CD8-positive, alpha-beta memory T cell (primary cell): ENCODE measurements around the gene ICOS. TPM values are rescaled to one million over a fixed set of nuclear protein-coding genes. Genes with fewer than 3 reads are reported as not detected.

Source experiments
- CTCF ChIA-PET: fragments of 350-600 bp; sonication (Branson Sonifier 250); formaldehyde crosslinking; loops from one replicate; lab custom pipeline; 2021; ENCODE audit warnings: antibody characterized with exemption; lab: Charles Lee
- POLR2A ChIA-PET: fragments of 350-600 bp; sonication (Branson Sonifier 250); formaldehyde crosslinking; loops from one replicate; lab custom pipeline; 2021; ENCODE audit warnings: antibody characterized with exemption; lab: Charles Lee
- DNase-seq, 5 donors: peaks; one replicate each; pipeline versions ENCODE4 v3.0.0 to v3.0.0-alpha.2; 2020 to 2022; ENCODE audit warnings: mixed read lengths in 1 of 5
- H3K27ac ChIP-seq: one replicate; pipeline ENCODE4 v1.7.0; 2013; ENCODE audit warnings: low read depth, mild to moderate bottlenecking, low read length, moderate library complexity
- H3K27me3 ChIP-seq: 2 replicates; pipeline ENCODE4 v1.7.0; 2013; ENCODE audit warnings: low read length, mild to moderate bottlenecking; ENCODE audit not compliant: insufficient read depth, poor library complexity, severe bottlenecking
- H3K36me3 ChIP-seq: 2 replicates; pipeline ENCODE4 v1.7.0; 2013; ENCODE audit warnings: mild to moderate bottlenecking, low read length, moderate library complexity; ENCODE audit not compliant: insufficient read depth
- H3K4me1 ChIP-seq: 2 replicates; pipeline ENCODE4 v1.7.0; 2013; ENCODE audit warnings: mild to moderate bottlenecking, low read length, moderate library complexity; ENCODE audit not compliant: insufficient read depth
- H3K4me3 ChIP-seq: 2 replicates; pipeline ENCODE4 v1.7.0; 2013; ENCODE audit warnings: mild to moderate bottlenecking, low read length
- H3K9me3 ChIP-seq: 2 replicates; pipeline ENCODE4 v1.7.0; 2013; ENCODE audit warnings: mild to moderate bottlenecking, low read length
- H3K27ac Mint-ChIP-seq, 8 donors: one replicate each; pipeline ENCODE4 v1.8.0; 2020 to 2021; ENCODE audit warnings: mixed read lengths in 8 of 8, mild to moderate bottlenecking in 6 of 8, inconsistent platforms in 3 of 8, moderate library complexity in 3 of 8
- H3K27me3 Mint-ChIP-seq, 2 donors: one replicate each; pipeline ENCODE4 v1.8.0; 2020 to 2021; ENCODE audit warnings: mixed read lengths in 2 of 2, mild to moderate bottlenecking in 1 of 2, moderate library complexity in 1 of 2
- H3K36me3 Mint-ChIP-seq, 3 donors: one replicate each; pipeline ENCODE4 v1.8.0; 2020 to 2021; ENCODE audit warnings: mixed read lengths in 3 of 3, inconsistent platforms in 1 of 3, mild to moderate bottlenecking in 1 of 3
- H3K4me1 Mint-ChIP-seq, 3 donors: one replicate each; pipeline ENCODE4 v1.8.0; 2020 to 2021; ENCODE audit warnings: mixed read lengths in 3 of 3, inconsistent platforms in 1 of 3, mild to moderate bottlenecking in 1 of 3
- H3K4me3 Mint-ChIP-seq, 7 donors: one replicate each; pipeline ENCODE4 v1.8.0; 2020 to 2021; ENCODE audit warnings: mixed read lengths in 7 of 7, mild to moderate bottlenecking in 6 of 7, moderate library complexity in 4 of 7, inconsistent platforms in 2 of 7
- H3K9me3 Mint-ChIP-seq, 5 donors: one replicate each; pipeline ENCODE4 v1.8.0; 2020 to 2022; ENCODE audit warnings: mixed read lengths in 5 of 5, mild to moderate bottlenecking in 3 of 5, moderate library complexity in 2 of 5, inconsistent platforms in 1 of 5
- polyA plus RNA-seq: library from polyadenylated mRNA; unstranded; fragments of 300-500 nt; fragmentation: Illumina TruSeq; gene quantifications from one replicate; pipeline ENCODE4 v1.2.3, GENCODE V29; 2021
- total RNA-seq, 2 experiments: library from RNA; stranded (reverse); gene quantifications; one replicate each; pipeline ENCODE4 v1.2.3, GENCODE V29; 2021

ICOS gene
- total and polyA plus RNA-seq, 3 experiments from 2014 or later, result 15.7 to 87.2 (median 84.5) TPM

DNA sequence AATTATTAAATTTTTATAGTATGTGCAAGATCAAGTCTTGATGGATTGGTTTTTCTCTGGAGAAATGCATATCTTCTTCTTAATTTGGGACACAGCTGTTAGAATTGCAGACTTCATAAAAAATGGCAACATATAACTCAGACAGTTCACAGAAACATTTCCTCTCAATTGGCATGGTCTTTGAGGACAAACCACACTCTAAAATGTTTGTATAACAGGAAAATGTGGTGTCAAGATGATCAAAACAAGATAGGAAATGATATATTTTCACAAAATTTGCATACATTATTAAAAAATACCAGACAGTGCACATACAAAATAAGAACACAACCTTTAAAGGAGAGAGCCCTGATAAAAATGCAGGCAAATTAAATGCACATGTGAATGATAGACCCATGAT, 63.9 kb downstream of the ICOS start:
- H3K27ac ChIP-seq, result no peak overlapping the region
- H3K27me3 Mint-ChIP-seq, result peaks cover 0 to 1% of the 10 kb centered on the region in 2 donors
- peaks cover 74 to 88% (median 85%) of the 10 kb centered on the region in 3 donors for H3K4me1 Mint-ChIP-seq
- peak in 2 of 5 donors; percentile 11 to 25 for DNase-seq
- ChIA-PET POLR2A (interaction anchor here (1.2 kb wide), 1 partner anchor 133 kb away, joined by 3 read pairs; the partner anchor contains the start of gene CTLA4), CTCF (interaction anchor here (1.4 kb wide), 1 partner anchor 14 kb away, joined by 3 read pairs; no protein-coding TSS in a partner anchor)
- no peaks in the 10 kb centered on the region for H3K27me3 ChIP-seq
- H3K36me3 ChIP-seq, result no peaks in the 10 kb centered on the region
- no peak overlapping the region for H3K4me3 ChIP-seq
- peak overlapping the region; percentile 1 to 89 (median 24) for H3K27ac Mint-ChIP-seq
- H3K4me1 ChIP-seq, result peaks cover 51% of the 10 kb centered on the region
- H3K9me3 Mint-ChIP-seq, result no peaks in the 10 kb centered on the region
- peak overlapping the region in 6 of 7 donors; percentile 18 to 71 (median 54) for H3K4me3 Mint-ChIP-seq
- H3K36me3 Mint-ChIP-seq, result peaks cover 0 to 10% (median 1%) of the 10 kb centered on the region in 3 donors
- no peaks in the 10 kb centered on the region for H3K9me3 ChIP-seq

DNA sequence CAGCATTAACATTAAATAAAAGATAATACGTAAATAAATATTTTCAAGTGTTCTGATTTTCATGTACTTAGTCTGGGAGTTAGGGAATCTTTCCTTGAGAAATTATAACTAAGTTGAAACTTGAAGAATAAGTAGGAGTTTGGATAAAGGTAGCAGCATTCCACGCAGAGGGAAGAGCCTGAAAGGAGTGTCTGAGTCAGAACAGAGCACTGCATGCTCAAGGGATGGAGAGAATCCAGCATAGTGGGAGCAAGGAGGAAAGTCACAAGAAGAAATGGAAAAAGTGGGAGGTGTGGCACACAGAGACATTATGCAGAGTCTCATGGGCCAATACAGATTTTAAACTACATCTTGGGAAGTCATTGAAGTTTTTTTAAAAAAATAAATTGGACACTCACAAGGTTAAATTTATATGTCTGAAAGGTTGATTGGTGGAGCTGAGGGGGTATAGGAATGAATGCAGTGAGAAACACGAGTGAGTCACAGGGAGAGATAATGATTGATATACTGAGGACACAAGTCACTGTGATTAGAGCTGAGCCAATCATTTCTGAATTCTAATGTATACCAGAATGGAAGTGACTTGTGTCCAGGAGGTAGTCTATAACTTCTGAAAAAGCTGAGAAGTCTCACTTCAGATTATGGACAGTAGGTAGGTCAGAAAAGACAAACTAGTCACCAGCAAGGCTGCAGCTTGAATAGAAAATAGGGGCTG, 66.9 kb downstream of the ICOS start:
- peaks cover 0 to 2% (median 0%) of the 10 kb centered on the region in 5 donors for H3K9me3 Mint-ChIP-seq
- H3K4me3 Mint-ChIP-seq, result no peak overlapping the region
- DNase-seq, result no peak
- H3K36me3 Mint-ChIP-seq, result peaks cover 0 to 22% (median 1%) of the 10 kb centered on the region in 3 donors
- peaks cover 51% of the 10 kb centered on the region for H3K4me1 ChIP-seq
- H3K4me3 ChIP-seq, result no peak overlapping the region
- H3K9me3 ChIP-seq, result no peaks in the 10 kb centered on the region
- no peak overlapping the region for H3K27ac ChIP-seq
- H3K27me3 Mint-ChIP-seq, result peaks cover 0 to 5% of the 10 kb centered on the region in 2 donors
- H3K4me1 Mint-ChIP-seq, result peaks cover 76 to 99% (median 88%) of the 10 kb centered on the region in 3 donors
- CTCF ChIA-PET, result no interaction called here
- POLR2A ChIA-PET, result no interaction called here
- H3K27ac Mint-ChIP-seq, result peak overlapping the region in 1 of 8 donors; percentile 46
- no peaks in the 10 kb centered on the region for H3K36me3 ChIP-seq
- no peaks in the 10 kb centered on the region for H3K27me3 ChIP-seq

DNA sequence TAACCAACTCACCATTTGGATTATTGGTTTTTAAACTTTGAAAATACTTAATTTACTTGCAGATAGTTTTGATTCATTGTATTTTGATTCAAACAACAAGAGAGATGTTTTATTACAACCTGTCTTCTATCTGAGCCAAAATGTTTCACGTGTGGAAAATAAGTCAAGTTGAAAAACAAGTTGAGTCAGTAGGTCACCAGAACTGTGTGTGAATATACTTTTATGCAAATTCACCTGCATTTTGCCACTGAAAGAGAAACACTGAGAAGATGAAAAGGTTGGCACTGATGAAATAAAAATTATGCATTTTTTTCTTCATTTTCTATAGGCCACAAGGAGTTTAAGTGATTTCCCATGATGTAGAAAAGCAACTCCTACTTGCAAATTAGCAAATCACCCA, 68.3 kb downstream of the ICOS start:
- peaks cover 0 to 2% (median 0%) of the 10 kb centered on the region in 5 donors for H3K9me3 Mint-ChIP-seq
- POLR2A ChIA-PET, result no interaction called here
- H3K4me3 Mint-ChIP-seq, result no peak overlapping the region
- peaks cover 0 to 5% of the 10 kb centered on the region in 2 donors for H3K27me3 Mint-ChIP-seq
- DNase-seq, result no peak
- peaks cover 61 to 90% (median 73%) of the 10 kb centered on the region in 3 donors for H3K4me1 Mint-ChIP-seq
- CTCF ChIA-PET, result no interaction called here
- Histone ChIP-seq H3K36me3 (no peaks in the 10 kb centered on the region), H3K27ac (no peak overlapping the region), H3K4me1 (peaks cover 36% of the 10 kb centered on the region), H3K4me3 (no peak overlapping the region), H3K27me3 (no peaks in the 10 kb centered on the region), H3K9me3 (no peaks in the 10 kb centered on the region)
- peaks cover 0 to 22% (median 1%) of the 10 kb centered on the region in 3 donors for H3K36me3 Mint-ChIP-seq
- H3K27ac Mint-ChIP-seq, result no peak overlapping the region

DNA sequence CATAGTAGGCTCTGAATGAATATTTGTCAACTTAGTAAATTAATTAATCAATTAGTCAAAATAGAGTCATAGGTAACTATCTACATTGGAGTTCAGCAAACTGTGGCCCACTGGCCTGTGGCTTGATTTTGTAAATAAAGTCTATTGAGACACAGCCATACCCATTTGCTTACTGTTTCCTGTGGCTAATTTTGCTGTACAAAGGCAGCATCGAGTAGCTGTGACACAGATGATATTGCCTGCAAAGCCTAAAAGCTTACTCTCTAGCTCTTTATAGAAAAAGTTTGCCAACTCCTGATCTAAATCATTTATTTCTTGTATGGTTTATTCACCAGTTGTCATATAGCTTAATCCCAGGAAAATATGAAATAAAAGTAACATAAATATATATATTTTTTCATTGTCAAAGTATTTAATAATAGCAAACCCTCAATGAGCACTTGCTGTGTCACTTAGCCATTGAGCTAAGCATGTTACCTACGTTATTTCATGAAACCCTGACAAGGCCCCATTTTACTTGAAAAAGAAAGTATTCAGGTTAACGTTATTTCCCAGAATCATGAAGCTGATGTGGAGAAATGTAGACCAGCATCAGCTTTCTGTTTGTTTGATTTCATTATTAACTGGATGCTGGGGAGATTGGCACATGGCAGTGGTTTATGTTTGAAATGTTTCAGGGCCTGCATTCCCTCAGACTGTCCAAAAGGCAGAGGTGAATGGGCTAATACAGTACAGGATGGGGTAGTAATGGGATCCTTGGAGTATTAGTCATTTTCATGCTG, 69.6 kb downstream of the ICOS start:
- Histone ChIP-seq H3K9me3 (no peaks in the 10 kb centered on the region), H3K4me3 (no peak overlapping the region), H3K36me3 (no peaks in the 10 kb centered on the region), H3K27ac (no peak overlapping the region), H3K27me3 (no peaks in the 10 kb centered on the region), H3K4me1 (peaks cover 24% of the 10 kb centered on the region)
- Mint-ChIP-seq H3K36me3 (peaks cover 0 to 20% (median 0%) of the 10 kb centered on the region in 3 donors), H3K4me1 (peaks cover 54 to 90% (median 64%) of the 10 kb centered on the region in 3 donors), H3K9me3 (peaks cover 0 to 2% (median 0%) of the 10 kb centered on the region in 5 donors), H3K27me3 (peaks cover 0 to 4% of the 10 kb centered on the region in 2 donors), H3K4me3 (peak overlapping the region in 2 of 7 donors; percentile 7 to 30), H3K27ac (peak overlapping the region in 2 of 8 donors; percentile 49 to 82)
- POLR2A ChIA-PET, result no interaction called here
- DNase-seq, result no peak
- CTCF ChIA-PET, result no interaction called here

DNA sequence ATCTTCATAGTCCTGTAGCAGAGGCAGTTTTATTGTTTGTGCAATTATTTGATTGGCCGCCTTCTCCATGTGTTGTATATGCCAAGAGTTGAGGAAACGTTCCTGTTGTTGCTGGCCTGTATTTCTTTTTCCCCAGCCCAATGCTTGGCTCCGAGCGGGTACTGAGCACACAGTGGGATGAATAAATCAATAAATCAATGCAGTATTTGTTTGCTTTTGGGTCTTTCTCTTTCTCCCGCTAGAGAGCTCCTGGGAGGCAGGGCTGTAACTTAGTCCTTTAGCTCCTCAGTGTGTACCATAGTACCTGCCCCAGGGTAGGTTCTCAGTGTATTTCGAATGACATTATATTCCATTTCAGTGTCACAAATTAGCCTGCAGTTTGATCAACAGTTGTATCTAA, 71.8 kb downstream of the ICOS start:
- ChIA-PET CTCF (interaction anchor here (1.3 kb wide), 1 partner anchor 9 kb away, joined by 3 read pairs; no protein-coding TSS in a partner anchor), POLR2A (no interaction called here)
- peaks cover 17% of the 10 kb centered on the region for H3K4me1 ChIP-seq
- Mint-ChIP-seq H3K4me3 (no peak overlapping the region), H3K36me3 (peaks cover 0 to 12% (median 0%) of the 10 kb centered on the region in 3 donors), H3K27me3 (peaks cover 0 to 4% of the 10 kb centered on the region in 2 donors), H3K4me1 (peaks cover 43 to 76% (median 44%) of the 10 kb centered on the region in 3 donors), H3K9me3 (peaks cover 0 to 2% (median 0%) of the 10 kb centered on the region in 5 donors), H3K27ac (peak overlapping the region in 1 of 8 donors; percentile 68)
- no peaks in the 10 kb centered on the region for H3K36me3 ChIP-seq
- no peak for DNase-seq
- H3K27me3 ChIP-seq, result no peaks in the 10 kb centered on the region
- no peak overlapping the region for H3K27ac ChIP-seq
- H3K4me3 ChIP-seq, result no peak overlapping the region
- no peaks in the 10 kb centered on the region for H3K9me3 ChIP-seq

DNA sequence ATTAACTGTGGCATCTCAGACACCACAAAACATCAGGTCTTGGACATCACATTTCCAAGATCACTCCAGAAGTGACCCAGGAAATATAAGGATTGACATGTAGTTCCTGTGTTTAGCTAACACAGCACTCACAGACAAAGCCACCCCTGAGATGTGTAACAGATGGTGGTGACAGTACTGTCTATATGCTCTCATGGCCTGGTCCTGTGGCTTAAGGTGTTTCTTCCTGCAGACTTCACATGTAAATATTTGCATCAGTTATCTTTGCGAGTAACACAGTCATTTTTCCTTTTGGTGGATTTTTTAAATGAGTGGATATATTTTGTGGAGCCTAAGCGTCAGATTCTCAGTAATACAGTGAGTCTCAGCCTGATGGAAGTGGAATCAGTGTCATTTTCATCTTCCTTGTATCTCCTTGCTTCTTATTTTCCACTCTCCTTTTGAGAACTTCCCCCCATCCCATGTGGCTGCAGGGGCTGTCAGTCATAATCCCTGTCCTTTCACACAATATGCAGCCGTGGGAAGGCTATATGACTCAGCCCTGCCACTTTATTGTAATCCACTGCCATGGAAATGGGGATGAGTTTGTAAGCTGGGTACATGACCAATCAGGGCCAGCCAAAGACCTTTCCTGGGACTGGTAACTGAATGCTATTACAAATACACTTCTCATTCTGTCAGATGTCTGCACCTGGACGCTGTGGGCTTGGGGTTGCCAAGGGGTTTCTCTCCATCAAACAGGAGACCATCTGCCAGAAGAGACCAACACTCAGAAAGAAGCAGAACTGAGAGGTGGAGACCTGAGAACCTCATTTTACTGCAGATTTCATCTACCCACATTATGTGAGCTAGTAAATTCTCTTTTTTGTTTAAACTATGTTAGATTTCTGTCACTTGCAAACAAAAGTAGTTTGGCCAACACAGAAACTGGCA, 74.3 kb downstream of the ICOS start:
- Mint-ChIP-seq H3K4me1 (peaks cover 27 to 65% (median 32%) of the 10 kb centered on the region in 3 donors), H3K9me3 (peaks cover 0 to 2% (median 0%) of the 10 kb centered on the region in 5 donors), H3K4me3 (no peak overlapping the region), H3K27ac (peak overlapping the region in 2 of 8 donors; percentile 56 to 89), H3K36me3 (peaks cover 0 to 12% (median 0%) of the 10 kb centered on the region in 3 donors), H3K27me3 (peaks cover 0 to 4% of the 10 kb centered on the region in 2 donors)
- DNase-seq, result no peak
- Histone ChIP-seq H3K27ac (no peak overlapping the region), H3K9me3 (no peaks in the 10 kb centered on the region), H3K36me3 (no peaks in the 10 kb centered on the region), H3K27me3 (no peaks in the 10 kb centered on the region), H3K4me1 (peaks cover 6% of the 10 kb centered on the region), H3K4me3 (no peak overlapping the region)
- ChIA-PET POLR2A (no interaction called here), CTCF (no interaction called here)
